Psoas muscle (tissue), 8 donors: ENCODE measurements around the gene DAB1. TPM values are rescaled to one million over a fixed set of nuclear protein-coding genes. Genes with fewer than 3 reads are reported as not detected.

Experiments
- ATAC-seq, 4 donors: fragments of 200-7000 bp; cut with Tn5 transposase; one replicate each; pipeline ENCODE4 v1.9.1; 2020; ENCODE audit warnings: moderate library complexity in 3 of 4, mild to moderate bottlenecking in 2 of 4
- DNase-seq, 2 donors: peaks; one replicate each; pipeline ENCODE4 v3.0.0-alpha.2; 2020
- H3K27ac ChIP-seq: fragments of 200-600 bp; one replicate; pipeline ENCODE4 v1.8.0; 2022
- H3K27me3 ChIP-seq, 3 donors: fragments of 200-600 bp in 1 of 3; one replicate each; pipeline versions ENCODE4 v1.6.1 to v1.8.0; 2013 to 2022; ENCODE audit warnings: low read length in 2 of 3, mild to moderate bottlenecking in 2 of 3, moderate library complexity in 1 of 3; ENCODE audit not compliant: insufficient read depth in 3 of 3
- H3K36me3 ChIP-seq, 2 donors: fragments of 200-600 bp in 1 of 2; one replicate each; pipeline versions ENCODE4 v1.6.1 to v1.8.0; 2013 to 2022; ENCODE audit warnings: low read depth in 1 of 2, mild to moderate bottlenecking in 1 of 2, moderate library complexity in 1 of 2; ENCODE audit not compliant: insufficient read depth in 1 of 2
- H3K4me1 ChIP-seq: fragments of 200-600 bp; one replicate; pipeline ENCODE4 v1.8.0; 2022
- H3K4me3 ChIP-seq: fragments of 200-600 bp; one replicate; pipeline ENCODE4 v1.8.0; 2022; ENCODE audit warnings: mild to moderate bottlenecking
- H3K9me3 ChIP-seq: fragments of 200-600 bp; one replicate; pipeline ENCODE4 v1.8.0; 2022
- CTCF ChIP-seq: fragments of 200-600 bp; IDR thresholded peaks from one replicate; pipeline ENCODE4 v1.8.0; 2022; ENCODE audit warnings: antibody characterized with exemption
- WGBS, 3 donors: extraction: QIAGEN DNeasy Blood & Tissue Kit; methylation state at CpG; one replicate each; pipeline versions ENCODE4 v1.1.6 to v1.1.7; 2013; 5-methylcytosine and 5-hydroxymethylcytosine counted together
- intact Hi-C, 2 donors: fragments of 100-400 bp; cut with DNase I; formaldehyde crosslinking; loops; one replicate each; pipeline versions ENCODE4 v1.11.0 to v1.14.2; 2022
- polyA plus RNA-seq, 3 donors: library from polyadenylated mRNA; stranded (reverse); fragments of 200-250 nt; gene quantifications; one replicate each; pipeline ENCODE4 v1.2.3, GENCODE V29; 2013
- total RNA-seq, 4 donors: library from RNA; stranded (reverse); fragmentation: NEBNext Ultra II Directional in 2 of 4; extraction: Animal tissue kit (Norgen Biotek cat#: 25700) in 2 of 4; gene quantifications; one replicate each; pipeline versions ENCODE4 v1.2.1 to v1.2.4, GENCODE V29; 2021 to 2023
- donor health status: healthy with polysubstance abuse.
- donor health status: DM: no; HTN: no; CAD: no; lungs with moderate emphysema.
- donor health status: Bipolar disorder and iron deficiency.
- donor health status: healthy.
- donor health status: DM: yes; HTN: yes; CAD: no.
- donor health status: DM: no; HTN: no; CAD: no.
- donor health status: DM: no; HTN: no; CAD: no.
- donor health status: DM: yes; HTN: yes; CAD: no.

The DAB1 gene
- total and polyA plus RNA-seq, 7 donors, result 0.04 to 0.28 (median 0.09) TPM; not detected in 1

GRCh38 chr1:57101209-57101608, 322.7 kb downstream of the DAB1 start:
- no peak for TF ChIP-seq CTCF
- ATAC-seq, result no peak
- no peak overlapping the region for H3K27ac ChIP-seq
- intact Hi-C loops, result no loop called here
- DNase-seq, result no peak
- H3K9me3 ChIP-seq, result no peaks in the 10 kb centered on the region
- H3K36me3 ChIP-seq, result no peaks in the 10 kb centered on the region
- 31 to 57% (median 35%) methylated on average over 1 of the region's 1 CpG for WGBS, 3 donors
- no peak overlapping the region for H3K4me3 ChIP-seq
- H3K27me3 ChIP-seq, result peaks cover 0 to 2% (median 0%) of the 10 kb centered on the region in 3 donors
- H3K4me1 ChIP-seq, result no peaks in the 10 kb centered on the region

GRCh38 chr1:57094749-57095148, 329.1 kb downstream of the DAB1 start:
- Histone ChIP-seq H3K27ac (no peak overlapping the region), H3K36me3 (no peaks in the 10 kb centered on the region), H3K9me3 (no peaks in the 10 kb centered on the region), H3K4me3 (no peak overlapping the region), H3K4me1 (no peaks in the 10 kb centered on the region), H3K27me3 (peaks cover 0 to 2% (median 0%) of the 10 kb centered on the region in 3 donors)
- ATAC-seq, result no peak
- no peak for TF ChIP-seq CTCF
- WGBS, 3 donors, result 91 to 94% (median 92%) methylated on average over 2 of the region's 2 CpGs
- no peak for DNase-seq
- intact Hi-C loops, result no loop called here

- DNase-seq (no peak), ATAC-seq (no peak)
- H3K27ac ChIP-seq, result no peak overlapping the region
- intact Hi-C loops, result no loop called here
- no peaks in the 10 kb centered on the region for H3K4me1 ChIP-seq
- H3K27me3 ChIP-seq, result peaks cover 0 to 2% (median 0%) of the 10 kb centered on the region in 3 donors
- H3K9me3 ChIP-seq, result no peaks in the 10 kb centered on the region
- WGBS, 3 donors, result 63 to 86% (median 72%) methylated on average over 3 of the region's 3 CpGs
- no peak overlapping the region for H3K4me3 ChIP-seq
- H3K36me3 ChIP-seq, result no peaks in the 10 kb centered on the region
- no peak for TF ChIP-seq CTCF
Observed at GRCh38 chr1:57093122-57093521, 330.7 kb downstream of the DAB1 start.

- no peaks in the 10 kb centered on the region for H3K27me3 ChIP-seq
- DNase-seq (no peak), ATAC-seq (no peak)
- no peak for TF ChIP-seq CTCF
- no peaks in the 10 kb centered on the region for H3K9me3 ChIP-seq
- no peak overlapping the region for H3K4me3 ChIP-seq
- no peaks in the 10 kb centered on the region for H3K36me3 ChIP-seq
- H3K27ac ChIP-seq, result no peak overlapping the region
- intact Hi-C loops, result no loop called here
- WGBS, 3 donors, result 88 to 98% (median 97%) methylated on average over 1 of the region's 1 CpG
- no peaks in the 10 kb centered on the region for H3K4me1 ChIP-seq
Observed at GRCh38 chr1:57091642-57092041, 332.2 kb downstream of the DAB1 start.

- no peak for TF ChIP-seq CTCF
- no peaks in the 10 kb centered on the region for H3K4me1 ChIP-seq
- H3K9me3 ChIP-seq, result no peaks in the 10 kb centered on the region
- no peak for DNase-seq
- intact Hi-C loops, result no loop called here
- H3K27me3 ChIP-seq, result peaks cover 0 to 2% (median 0%) of the 10 kb centered on the region in 3 donors
- no peak overlapping the region for H3K27ac ChIP-seq
- H3K36me3 ChIP-seq, result no peaks in the 10 kb centered on the region
- WGBS, 3 donors, result 52 to 77% (median 72%) methylated on average over 3 of the region's 3 CpGs
- no peak overlapping the region for H3K4me3 ChIP-seq
- ATAC-seq, result no peak
Observed at GRCh38 chr1:57089855-57090254, 334.0 kb downstream of the DAB1 start.
